Natural killer cell (primary cell): ENCODE results near the gene STAP1. TPM values are rescaled to one million over a fixed set of nuclear protein-coding genes. Genes with fewer than 3 reads are reported as not detected.
"Not testable (repeated sequence)": the region's sequence is repeated elsewhere in the genome, so short reads cannot be mapped to it uniquely, and the experiment has no call there.

Experiments
- ATAC-seq, 3 donors: fragments of 150-1000 bp in 2 of 3; fragments of 200-7000 bp in 1 of 3; cut with Tn5 transposase; 1 replicate in 1 of 3; 2 replicates in 2 of 3; pipeline ENCODE4 v1.10.0; 2021; ENCODE audit warnings: mild to moderate bottlenecking in 2 of 3, moderate library complexity in 2 of 3
- DNase-seq, 2 donors: peaks; one replicate each; pipeline versions ENCODE4 v3.0.0 to v3.0.0-alpha.2; 2013 to 2021; ENCODE audit warnings: mixed read lengths in 1 of 2
- H3K27ac ChIP-seq: one replicate; pipeline ENCODE4 v1.5.1; 2013; ENCODE audit warnings: mild to moderate bottlenecking, low read length
- H3K27me3 ChIP-seq: one replicate; pipeline ENCODE4 v1.6.1; 2013; ENCODE audit warnings: low read length; ENCODE audit not compliant: control insufficient read depth, insufficient read depth
- H3K36me3 ChIP-seq: one replicate; pipeline ENCODE4 v1.6.1; 2013; ENCODE audit warnings: low read length; ENCODE audit not compliant: control insufficient read depth, insufficient read depth
- H3K4me1 ChIP-seq: one replicate; pipeline ENCODE4 v1.6.1; 2013; ENCODE audit warnings: low read length; ENCODE audit not compliant: control insufficient read depth, insufficient read depth
- H3K4me3 ChIP-seq: one replicate; pipeline ENCODE4 v1.5.1; 2013; ENCODE audit warnings: low read length
- H3K9me3 ChIP-seq: one replicate; pipeline ENCODE4 v1.6.1; 2013; ENCODE audit warnings: low read length; ENCODE audit not compliant: control insufficient read depth, insufficient read depth
- H3K27ac Mint-ChIP-seq, 2 donors: one replicate each; pipeline ENCODE4 v1.8.0; 2022; ENCODE audit warnings: mild to moderate bottlenecking in 2 of 2, mixed read lengths in 2 of 2, moderate library complexity in 1 of 2
- H3K27me3 Mint-ChIP-seq, 2 donors: one replicate each; pipeline ENCODE4 v1.8.0; 2022; ENCODE audit warnings: low read depth in 2 of 2, mixed read lengths in 2 of 2
- H3K36me3 Mint-ChIP-seq: one replicate; pipeline ENCODE4 v1.8.0; 2022; ENCODE audit warnings: mixed read lengths
- H3K4me1 Mint-ChIP-seq, 2 donors: one replicate each; pipeline ENCODE4 v1.8.0; 2022; ENCODE audit warnings: mixed read lengths in 2 of 2
- H3K4me3 Mint-ChIP-seq: one replicate; pipeline ENCODE4 v1.8.0; 2022; ENCODE audit warnings: mild to moderate bottlenecking, moderate library complexity, mixed read lengths
- H3K9me3 Mint-ChIP-seq, 2 donors: one replicate each; pipeline ENCODE4 v1.8.0; 2022; ENCODE audit warnings: mixed read lengths in 2 of 2
- CTCF ChIP-seq: fragments of 200-600 bp; IDR thresholded peaks from one replicate; pipeline ENCODE4 v1.8.0; 2022; ENCODE audit warnings: antibody characterized with exemption
- WGBS: methylation state at CpG from one replicate; pipeline ENCODE4 v1.1.7; 2013; ENCODE audit warnings: missing lambda C conversion rate; ENCODE audit not compliant: insufficient coverage; 5-methylcytosine and 5-hydroxymethylcytosine counted together
- intact Hi-C: fragments of 100-400 bp; cut with micrococcal nuclease; formaldehyde crosslinking; loops from one replicate; pipeline ENCODE4 v1.14.2; 2022
- total RNA-seq, 4 donors: library from RNA; stranded (reverse); fragments of 120-200 nt in 1 of 4; gene quantifications; one replicate each; pipeline versions ENCODE4 v1.2.3 to v1.2.4, GENCODE V29; 2013 to 2022

STAP1 gene
- total RNA-seq, 3 donors from 2014 or later (not counting 1 experiment from before 2014, with no cell fraction given), result 11.3 to 11.4 (median 11.4) TPM

GRCh38 chr4:67635331-67635730, 76.8 kb downstream of the STAP1 start:
- H3K36me3 ChIP-seq, result peaks cover 63% of the 10 kb centered on the region
- H3K36me3 Mint-ChIP-seq, result peaks cover 32% of the 10 kb centered on the region
- intact Hi-C loops, result no loop called here

GRCh38 chr4:67636978-67637377, 78.5 kb downstream of the STAP1 start:
- H3K27me3 Mint-ChIP-seq, ATAC-seq, DNase-seq, intact Hi-C loops, H3K4me3 Mint-ChIP-seq, H3K27ac ChIP-seq, H3K4me3 ChIP-seq, H3K27ac Mint-ChIP-seq, H3K4me1 ChIP-seq, H3K27me3 ChIP-seq, H3K4me1 Mint-ChIP-seq, H3K9me3 Mint-ChIP-seq, H3K9me3 ChIP-seq: not testable (repeated sequence)
- 97% methylated on average over 30 of the region's 30 CpGs for WGBS
- H3K36me3 Mint-ChIP-seq, result peaks cover 25% of the 10 kb centered on the region
- H3K36me3 ChIP-seq, result peaks cover 54% of the 10 kb centered on the region

More at GRCh38 chr4:67635331-67635730, 76.8 kb downstream of the STAP1 start:
- ATAC-seq, result no peak
- Histone ChIP-seq H3K4me3 (no peak overlapping the region), H3K27me3 (no peaks in the 10 kb centered on the region), H3K9me3 (no peaks in the 10 kb centered on the region), H3K4me1 (peaks cover 4% of the 10 kb centered on the region), H3K27ac (no peak overlapping the region)
- no peak overlapping the region for H3K4me3 Mint-ChIP-seq
- no peaks in the 10 kb centered on the region for H3K9me3 Mint-ChIP-seq
- no peak for DNase-seq
- H3K4me1 Mint-ChIP-seq, result no peaks in the 10 kb centered on the region
- H3K27ac Mint-ChIP-seq, result no peak overlapping the region
- no peaks in the 10 kb centered on the region for H3K27me3 Mint-ChIP-seq
- no peak for TF ChIP-seq CTCF
- WGBS, result 100% methylated on average over 2 of the region's 2 CpGs

- no peak for ATAC-seq
- Histone ChIP-seq H3K9me3 (no peaks in the 10 kb centered on the region), H3K36me3 (peaks cover 44% of the 10 kb centered on the region), H3K4me3 (no peak overlapping the region), H3K27me3 (no peaks in the 10 kb centered on the region), H3K4me1 (peaks cover 4% of the 10 kb centered on the region), H3K27ac (no peak overlapping the region)
- H3K27me3 Mint-ChIP-seq, result no peaks in the 10 kb centered on the region
- 23% methylated on average over 5 of the region's 5 CpGs for WGBS
- H3K27ac Mint-ChIP-seq, result peak overlapping the region in 1 of 2 donors; percentile 52
- no peak for DNase-seq
- intact Hi-C loops, result no loop called here
- no peak overlapping the region for H3K4me3 Mint-ChIP-seq
- peaks cover 14% of the 10 kb centered on the region for H3K36me3 Mint-ChIP-seq
- no peaks in the 10 kb centered on the region for H3K4me1 Mint-ChIP-seq
- H3K9me3 Mint-ChIP-seq, result no peaks in the 10 kb centered on the region
- no peak for TF ChIP-seq CTCF
Measured at GRCh38 chr4:67638136-67638535, 79.6 kb downstream of the STAP1 start.

GRCh38 chr4:67651536-67651935, 93.0 kb downstream of the STAP1 start:
- Histone ChIP-seq H3K9me3 (no peaks in the 10 kb centered on the region), H3K27me3 (no peaks in the 10 kb centered on the region), H3K4me3 (no peak overlapping the region), H3K27ac (no peak overlapping the region), H3K4me1 (no peaks in the 10 kb centered on the region), H3K36me3 (peaks cover 27% of the 10 kb centered on the region)
- Mint-ChIP-seq H3K36me3 (peaks cover 33% of the 10 kb centered on the region), H3K9me3 (no peaks in the 10 kb centered on the region), H3K4me1 (peaks cover 5 to 22% of the 10 kb centered on the region in 2 donors), H3K4me3 (no peak overlapping the region), H3K27me3 (no peaks in the 10 kb centered on the region), H3K27ac (no peak overlapping the region)
- ATAC-seq, result no peak
- intact Hi-C loops, result no loop called here
- no peak for TF ChIP-seq CTCF
- DNase-seq, result no peak

Other genes with a start within 250 kb of the STAP1 start
- gene CENPC, start 13.2 kb upstream of the STAP1 start, total RNA-seq, result 10 to 100 TPM; 78.6 to 93.6 (median 91.1) TPM
- 10 to 100 TPM; 54.3 to 77.7 (median 55.3) TPM for gene UBA6, start 142.4 kb downstream of the STAP1 start, total RNA-seq
- gene GNRHR, start 195.7 kb downstream of the STAP1 start, total RNA-seq, result not detected